Measurements from ENCODE around the gene CDK7. TPM values are rescaled to one million over a fixed set of nuclear protein-coding genes. Genes with fewer than 3 reads are reported as not detected.
"Not testable (repeated sequence)": the region's sequence is repeated elsewhere in the genome, so short reads cannot be mapped to it uniquely, and the experiment has no call there.

Gene CDK7
- total RNA-seq, 1 donor from 2014 or later = 49.2 TPM

DNA sequence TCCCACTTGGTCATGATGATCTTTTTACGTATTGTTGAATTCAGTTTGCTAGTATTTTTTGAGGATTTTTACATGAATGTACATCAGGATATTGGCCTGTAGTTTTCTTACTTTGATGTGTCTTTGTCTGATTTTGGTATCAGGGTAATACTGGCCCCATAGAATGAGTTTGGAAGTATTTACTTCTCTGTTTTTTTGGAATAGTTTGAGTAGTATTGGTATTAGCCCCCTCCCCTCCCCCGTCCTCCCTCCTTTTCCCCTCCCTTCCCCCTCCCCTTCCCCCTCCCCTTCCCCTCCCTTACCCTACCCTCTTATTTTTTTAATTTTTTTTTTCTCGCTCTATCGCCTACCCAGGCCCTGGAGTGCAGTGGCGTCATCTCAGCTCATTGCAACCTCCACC is 10.3 kb downstream of the CDK7 start:
- Mint-ChIP-seq H3K27me3 (ENCODE audit: insufficient read depth) (no peaks in the 10 kb centered on the region), H3K36me3 (ENCODE audit: low read depth) (peaks cover 34% of the 10 kb centered on the region), H3K27ac (no peak overlapping the region), H3K4me1 (ENCODE audit: low read depth) (peaks cover 21% of the 10 kb centered on the region), H3K9me3 (no peaks in the 10 kb centered on the region), H3K4me3 (no peak overlapping the region)
- DNase-seq (ENCODE audit: low spot score) = no peak
- intact Hi-C loops (cut with micrococcal nuclease) = no loop called here

DNA sequence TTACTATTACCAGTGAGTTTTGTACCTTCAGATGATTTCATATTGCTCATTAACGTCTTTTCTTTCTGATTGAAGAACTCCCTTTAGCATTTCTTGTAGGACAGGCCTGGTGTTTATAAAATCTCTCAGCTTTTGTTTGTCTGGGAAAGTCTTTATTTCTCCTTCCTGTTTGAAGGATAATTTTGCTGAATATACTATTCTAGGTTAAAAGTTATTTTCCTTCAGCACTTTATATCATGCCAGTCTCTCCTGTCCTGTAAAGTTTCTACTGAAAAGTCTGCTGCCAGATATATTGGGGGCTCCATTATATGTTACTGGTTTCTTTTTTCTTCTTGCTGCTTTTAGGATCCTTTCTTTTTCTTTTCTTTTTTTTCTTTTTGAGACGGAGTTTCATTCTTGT is 13.3 kb downstream of the CDK7 start:
- H3K9me3 Mint-ChIP-seq = no peaks in the 10 kb centered on the region
- H3K27me3 Mint-ChIP-seq (ENCODE audit: insufficient read depth) = no peaks in the 10 kb centered on the region
- no peak for DNase-seq (ENCODE audit: low spot score)
- peaks cover 18% of the 10 kb centered on the region for H3K4me1 Mint-ChIP-seq (ENCODE audit: low read depth)
- H3K36me3 Mint-ChIP-seq (ENCODE audit: low read depth) = peaks cover 29% of the 10 kb centered on the region
- no peak overlapping the region for H3K4me3 Mint-ChIP-seq
- H3K27ac Mint-ChIP-seq = no peak overlapping the region
- intact Hi-C loops (cut with micrococcal nuclease) = no loop called here

DNA sequence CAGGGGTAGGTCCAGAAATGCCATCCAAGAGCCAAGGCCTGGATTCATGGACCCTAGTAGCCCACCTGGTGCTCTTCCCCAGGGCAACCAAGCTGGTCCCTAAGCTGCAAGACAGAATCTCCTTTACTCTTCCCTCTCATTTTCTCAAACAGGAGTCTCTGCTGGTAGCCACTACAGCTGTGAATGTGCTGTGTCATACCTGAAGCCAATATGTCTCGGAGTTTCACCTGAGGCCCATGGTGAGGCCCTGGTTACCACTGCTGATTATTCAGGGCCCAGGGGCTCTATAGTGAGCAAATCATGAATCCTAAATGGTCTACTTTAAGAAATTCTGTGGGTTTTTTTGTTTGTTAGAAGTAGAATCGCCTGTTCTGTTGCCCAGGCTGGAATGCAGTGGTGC is 15.9 kb downstream of the CDK7 start:
- intact Hi-C loops (cut with micrococcal nuclease) = no loop called here
- H3K4me3 Mint-ChIP-seq = no peak overlapping the region
- no peak for DNase-seq (ENCODE audit: low spot score)
- H3K27ac Mint-ChIP-seq = peak overlapping the region; percentile 48
- peaks cover 10% of the 10 kb centered on the region for H3K4me1 Mint-ChIP-seq (ENCODE audit: low read depth)
- no peaks in the 10 kb centered on the region for H3K9me3 Mint-ChIP-seq
- peaks cover 25% of the 10 kb centered on the region for H3K36me3 Mint-ChIP-seq (ENCODE audit: low read depth)
- H3K27me3 Mint-ChIP-seq (ENCODE audit: insufficient read depth) = no peaks in the 10 kb centered on the region

DNA sequence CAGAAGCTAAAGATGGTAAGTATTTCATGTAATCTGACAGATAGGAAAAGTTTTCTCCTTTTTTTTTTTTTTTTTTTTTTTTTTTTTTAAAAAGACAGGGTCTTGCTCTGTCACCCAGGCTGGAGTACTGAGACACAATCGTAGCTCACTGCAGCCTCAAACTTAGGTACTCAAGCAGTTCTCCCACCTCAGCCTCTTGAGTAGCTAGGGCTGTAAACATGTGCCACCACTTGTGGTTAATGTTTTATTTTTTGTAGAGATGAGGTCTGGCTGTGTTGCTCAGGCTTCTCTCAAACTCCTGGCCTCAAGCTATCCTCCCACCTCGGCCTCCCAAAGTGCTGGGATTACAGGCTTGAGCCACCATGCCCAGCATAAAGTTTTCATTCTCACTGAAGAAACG is 17.8 kb downstream of the CDK7 start:
- H3K27ac Mint-ChIP-seq = no peak overlapping the region
- no peaks in the 10 kb centered on the region for H3K27me3 Mint-ChIP-seq (ENCODE audit: insufficient read depth)
- DNase-seq (ENCODE audit: low spot score) = no peak
- H3K36me3 Mint-ChIP-seq (ENCODE audit: low read depth) = peaks cover 24% of the 10 kb centered on the region
- intact Hi-C loops (cut with micrococcal nuclease) = no loop called here
- H3K4me1 Mint-ChIP-seq (ENCODE audit: low read depth) = no peaks in the 10 kb centered on the region
- no peak overlapping the region for H3K4me3 Mint-ChIP-seq
- no peaks in the 10 kb centered on the region for H3K9me3 Mint-ChIP-seq

DNA sequence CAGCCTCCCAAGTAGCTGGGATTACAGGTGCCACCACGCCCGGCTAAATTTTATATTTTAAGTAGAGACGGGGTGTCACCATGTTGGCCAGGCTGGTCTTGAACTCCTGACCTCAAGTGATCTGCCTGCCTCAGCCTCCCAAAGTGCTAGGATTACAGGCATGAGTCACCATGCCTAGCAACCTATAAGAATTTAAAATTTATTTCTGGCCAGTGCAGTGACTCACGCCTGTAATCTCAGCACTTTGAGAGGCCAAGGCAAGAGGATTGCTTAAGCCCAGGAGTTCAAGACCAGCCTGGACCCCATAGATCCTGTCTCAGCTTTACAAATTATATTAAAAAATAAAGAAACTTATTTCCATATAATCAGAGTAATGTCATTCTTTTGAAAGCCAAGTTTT is 21.3 kb downstream of the CDK7 start:
- intact Hi-C loops (cut with micrococcal nuclease); H3K4me1 Mint-ChIP-seq (ENCODE audit: low read depth); DNase-seq (ENCODE audit: low spot score); H3K27ac Mint-ChIP-seq; H3K9me3 Mint-ChIP-seq; H3K4me3 Mint-ChIP-seq; H3K27me3 Mint-ChIP-seq (ENCODE audit: insufficient read depth): not testable (repeated sequence)
- H3K36me3 Mint-ChIP-seq (ENCODE audit: low read depth) = peaks cover 17% of the 10 kb centered on the region

DNA sequence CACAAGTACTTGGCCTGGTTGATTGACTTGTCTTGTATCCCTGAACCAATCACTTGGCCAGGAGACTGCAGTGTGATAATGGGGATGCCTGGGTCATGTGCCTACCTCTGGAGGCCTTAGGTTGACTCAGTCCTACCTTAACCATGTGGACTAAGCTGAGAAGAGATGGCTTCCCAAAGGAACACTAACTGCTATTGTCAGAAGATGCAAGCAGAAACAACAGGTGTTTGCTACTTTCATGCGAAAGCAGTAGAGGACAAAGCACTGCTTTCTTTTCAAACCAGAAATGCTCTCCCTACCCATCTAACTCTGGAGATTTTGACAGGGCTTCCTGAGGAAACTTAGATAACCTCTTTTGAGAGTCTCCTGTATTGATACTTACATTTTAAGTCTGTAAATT is 22.9 kb downstream of the CDK7 start:
- intact Hi-C loops (cut with micrococcal nuclease) = no loop called here
- Mint-ChIP-seq H3K27me3 (ENCODE audit: insufficient read depth) (no peaks in the 10 kb centered on the region), H3K4me3 (no peak overlapping the region), H3K36me3 (ENCODE audit: low read depth) (peaks cover 23% of the 10 kb centered on the region), H3K9me3 (no peaks in the 10 kb centered on the region), H3K4me1 (ENCODE audit: low read depth) (no peaks in the 10 kb centered on the region), H3K27ac (no peak overlapping the region)
- DNase-seq (ENCODE audit: low spot score) = no peak

DNA sequence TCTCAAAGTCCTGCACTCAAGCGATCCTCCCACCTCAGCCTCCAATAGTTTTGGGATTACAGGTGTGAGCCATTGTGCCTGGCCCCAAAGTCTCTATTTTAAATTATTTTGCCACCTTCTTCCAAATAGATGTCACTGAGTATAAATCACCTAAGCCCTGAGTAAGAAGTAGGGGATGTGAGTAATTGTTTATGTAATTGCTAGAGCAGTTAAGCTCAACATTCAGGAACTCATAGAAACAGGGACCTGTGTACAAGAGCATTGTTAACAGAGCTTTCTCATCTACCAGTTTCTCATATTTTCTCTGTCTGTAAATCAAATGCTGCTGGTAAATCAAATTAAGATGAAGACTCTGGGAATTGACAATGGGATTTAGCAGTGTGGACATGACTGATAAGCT is 26.3 kb downstream of the CDK7 start:
- H3K4me1 Mint-ChIP-seq (ENCODE audit: low read depth) = no peaks in the 10 kb centered on the region
- H3K36me3 Mint-ChIP-seq (ENCODE audit: low read depth) = peaks cover 39% of the 10 kb centered on the region
- intact Hi-C loops (cut with micrococcal nuclease) = no loop called here
- no peak overlapping the region for H3K27ac Mint-ChIP-seq
- H3K9me3 Mint-ChIP-seq = no peaks in the 10 kb centered on the region
- DNase-seq (ENCODE audit: low spot score) = no peak
- H3K4me3 Mint-ChIP-seq = no peak overlapping the region
- no peaks in the 10 kb centered on the region for H3K27me3 Mint-ChIP-seq (ENCODE audit: insufficient read depth)

DNA sequence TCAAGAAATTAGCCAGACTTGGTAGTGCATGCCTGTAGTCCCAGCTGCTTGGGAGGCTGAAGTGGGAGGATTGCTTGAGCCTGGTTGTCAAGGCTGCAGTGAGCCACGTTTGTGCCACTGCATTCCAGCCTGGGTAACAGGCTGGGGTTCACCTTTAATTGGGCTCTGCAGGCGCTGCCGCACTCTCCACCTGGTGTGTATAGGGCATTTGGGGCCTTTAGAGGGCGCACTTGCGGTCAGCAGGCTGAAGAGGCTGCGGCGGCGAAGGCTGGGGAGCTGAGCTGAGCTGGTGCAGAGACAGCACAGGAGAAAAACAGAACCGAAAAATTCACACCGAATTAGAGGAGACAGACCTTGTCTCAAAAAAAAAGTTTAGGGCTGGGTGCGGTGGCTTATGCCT is 31.2 kb downstream of the CDK7 start:
- Mint-ChIP-seq H3K36me3 (ENCODE audit: low read depth) (peaks cover 36% of the 10 kb centered on the region), H3K27me3 (ENCODE audit: insufficient read depth) (no peaks in the 10 kb centered on the region), H3K4me3 (no peak overlapping the region), H3K27ac (no peak overlapping the region), H3K4me1 (ENCODE audit: low read depth) (no peaks in the 10 kb centered on the region), H3K9me3 (no peaks in the 10 kb centered on the region)
- DNase-seq (ENCODE audit: low spot score) = no peak
- intact Hi-C loops (cut with micrococcal nuclease) = no loop called here

DNA sequence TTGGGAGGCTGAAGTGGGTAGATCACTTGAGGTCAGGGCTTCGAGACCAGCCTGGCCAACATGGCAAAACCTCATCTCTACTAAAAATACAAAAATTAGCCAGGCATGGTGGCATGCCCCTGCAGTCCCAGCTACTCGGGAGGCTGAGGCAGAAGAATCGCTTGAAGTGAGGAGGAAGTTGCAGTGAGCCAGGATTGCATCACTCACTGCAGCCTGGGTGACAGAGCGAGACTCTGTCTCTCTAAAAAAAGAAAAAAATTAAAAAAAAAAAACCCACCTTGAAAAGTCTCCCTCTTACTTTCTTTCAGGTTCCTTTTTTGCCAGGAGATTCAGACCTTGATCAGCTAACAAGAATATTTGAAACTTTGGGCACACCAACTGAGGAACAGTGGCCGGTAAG is 34.2 kb downstream of the CDK7 start:
- H3K4me3 Mint-ChIP-seq = no peak overlapping the region
- peaks cover 24% of the 10 kb centered on the region for H3K36me3 Mint-ChIP-seq (ENCODE audit: low read depth)
- intact Hi-C loops (cut with micrococcal nuclease) = no loop called here

DNA sequence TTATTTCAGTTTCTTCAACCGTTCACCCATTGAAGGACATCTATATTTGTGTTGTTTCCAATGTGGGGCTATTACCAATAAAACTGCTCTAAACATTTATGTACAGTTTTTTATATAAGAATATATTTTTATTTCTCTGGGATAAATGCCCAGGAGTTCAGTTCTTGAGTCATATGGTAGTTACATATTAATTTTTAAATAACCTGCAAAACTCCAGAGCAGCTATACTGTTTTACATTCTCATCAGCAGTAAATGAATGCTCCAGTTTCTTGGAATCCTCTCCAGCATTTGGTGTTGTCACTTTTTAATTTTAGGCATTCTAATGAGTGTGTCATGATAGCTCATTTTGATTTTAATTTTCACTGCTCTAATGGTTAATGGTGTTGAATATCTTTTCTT is 36.2 kb downstream of the CDK7 start:
- H3K4me3 Mint-ChIP-seq = no peak overlapping the region
- no peak overlapping the region for H3K27ac Mint-ChIP-seq
- DNase-seq (ENCODE audit: low spot score) = no peak
- H3K36me3 Mint-ChIP-seq (ENCODE audit: low read depth) = peaks cover 22% of the 10 kb centered on the region
- no peaks in the 10 kb centered on the region for H3K27me3 Mint-ChIP-seq (ENCODE audit: insufficient read depth)
- no peaks in the 10 kb centered on the region for H3K9me3 Mint-ChIP-seq
- intact Hi-C loops (cut with micrococcal nuclease) = no loop called here
- peaks cover 7% of the 10 kb centered on the region for H3K4me1 Mint-ChIP-seq (ENCODE audit: low read depth)

More for the DNA sequence above, 34.2 kb downstream of the CDK7 start:
- Mint-ChIP-seq H3K27me3 (ENCODE audit: insufficient read depth) (no peaks in the 10 kb centered on the region), H3K27ac (no peak overlapping the region), H3K9me3 (no peaks in the 10 kb centered on the region), H3K4me1 (ENCODE audit: low read depth) (peaks cover 7% of the 10 kb centered on the region)
- DNase-seq (ENCODE audit: low spot score) = no peak

DNA sequence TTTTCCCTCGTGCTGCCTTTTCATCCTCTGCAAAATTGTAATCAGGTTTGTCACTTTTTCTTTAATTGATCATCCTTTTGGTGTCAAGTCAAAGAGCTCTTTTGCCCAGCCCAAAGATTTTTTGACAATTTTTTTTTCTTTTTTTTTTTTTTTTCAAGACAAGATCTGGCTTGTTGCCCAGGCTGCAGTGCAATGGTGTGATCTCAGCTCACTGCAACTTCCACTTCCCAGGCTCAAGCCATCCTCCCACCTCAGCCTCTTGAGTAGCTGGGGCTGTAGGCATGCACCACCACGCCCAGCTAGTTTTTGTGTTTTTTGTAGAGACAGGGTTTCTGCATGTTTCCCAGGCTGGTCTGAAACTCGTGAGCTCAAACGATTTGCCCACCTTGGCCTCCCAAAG is 36.7 kb downstream of the CDK7 start:
- Mint-ChIP-seq H3K4me3 (no peak overlapping the region), H3K27ac (no peak overlapping the region), H3K27me3 (ENCODE audit: insufficient read depth) (no peaks in the 10 kb centered on the region), H3K4me1 (ENCODE audit: low read depth) (peaks cover 7% of the 10 kb centered on the region), H3K36me3 (ENCODE audit: low read depth) (peaks cover 25% of the 10 kb centered on the region), H3K9me3 (no peaks in the 10 kb centered on the region)
- no peak for DNase-seq (ENCODE audit: low spot score)
- intact Hi-C loops (cut with micrococcal nuclease) = no loop called here

DNA sequence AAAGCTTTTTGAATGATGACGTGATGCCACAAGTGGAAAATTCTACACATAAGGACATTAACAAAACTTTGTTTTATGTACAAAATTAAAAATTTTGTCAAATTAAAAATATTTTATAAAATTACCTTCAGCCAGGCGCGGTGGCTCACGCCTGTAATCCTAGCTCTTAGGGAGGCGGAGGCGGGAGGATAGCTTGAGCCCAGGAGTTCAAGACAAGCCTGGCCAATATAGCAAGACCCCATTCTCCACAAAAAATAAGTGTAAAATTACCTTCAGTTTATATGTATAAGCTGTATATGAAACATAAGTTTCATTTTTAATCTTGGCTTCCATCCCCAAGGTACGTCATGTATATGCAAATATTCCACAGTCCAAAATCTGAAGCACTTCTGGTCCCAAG is 40.9 kb downstream of the CDK7 start:
- no peak overlapping the region for H3K4me3 Mint-ChIP-seq
- intact Hi-C loops (cut with micrococcal nuclease) = no loop called here

DNA sequence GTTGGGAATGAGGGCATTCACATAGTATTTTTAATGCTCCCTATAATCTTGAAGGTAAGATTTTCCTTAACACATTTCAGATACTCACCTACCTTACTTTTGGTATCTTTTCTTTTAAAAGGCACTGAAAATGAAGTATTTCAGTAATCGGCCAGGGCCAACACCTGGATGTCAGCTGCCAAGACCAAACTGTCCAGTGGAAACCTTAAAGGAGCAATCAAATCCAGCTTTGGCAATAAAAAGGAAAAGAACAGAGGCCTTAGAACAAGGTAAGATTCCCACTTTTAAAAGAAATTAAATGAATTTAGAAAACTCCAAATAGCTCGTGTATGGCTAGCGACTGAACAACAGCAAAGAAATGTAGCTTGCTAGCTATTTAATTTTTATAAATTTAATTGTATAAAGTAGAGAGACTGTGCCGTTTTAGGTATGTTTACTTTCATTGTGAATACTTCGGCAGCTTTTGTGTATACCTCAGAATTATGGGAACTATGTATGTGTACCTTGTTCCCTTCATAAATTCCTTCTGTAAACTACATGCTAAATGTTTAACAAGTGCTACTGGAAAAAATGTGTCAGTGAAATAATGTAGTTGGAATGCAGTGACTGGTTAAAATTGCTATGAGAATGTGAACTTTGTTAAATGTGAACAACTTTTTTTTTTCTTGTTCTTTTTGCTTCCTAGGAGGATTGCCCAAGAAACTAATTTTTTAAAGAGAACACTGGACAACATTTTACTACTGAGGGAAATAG is 41.9 kb downstream of the CDK7 start:
- intact Hi-C loops (cut with micrococcal nuclease) = no loop called here
- peaks cover 7% of the 10 kb centered on the region for H3K4me1 Mint-ChIP-seq (ENCODE audit: low read depth)
- no peak overlapping the region for H3K4me3 Mint-ChIP-seq
- no peaks in the 10 kb centered on the region for H3K9me3 Mint-ChIP-seq
- no peak for DNase-seq (ENCODE audit: low spot score)
- H3K27ac Mint-ChIP-seq = no peak overlapping the region
- no peaks in the 10 kb centered on the region for H3K27me3 Mint-ChIP-seq (ENCODE audit: insufficient read depth)
- H3K36me3 Mint-ChIP-seq (ENCODE audit: low read depth) = peaks cover 25% of the 10 kb centered on the region

More for the DNA sequence above, 40.9 kb downstream of the CDK7 start:
- no peak overlapping the region for H3K27ac Mint-ChIP-seq
- H3K9me3 Mint-ChIP-seq = no peaks in the 10 kb centered on the region
- peaks cover 7% of the 10 kb centered on the region for H3K4me1 Mint-ChIP-seq (ENCODE audit: low read depth)
- no peak for DNase-seq (ENCODE audit: low spot score)
- H3K27me3 Mint-ChIP-seq (ENCODE audit: insufficient read depth) = no peaks in the 10 kb centered on the region
- H3K36me3 Mint-ChIP-seq (ENCODE audit: low read depth) = peaks cover 28% of the 10 kb centered on the region

DNA sequence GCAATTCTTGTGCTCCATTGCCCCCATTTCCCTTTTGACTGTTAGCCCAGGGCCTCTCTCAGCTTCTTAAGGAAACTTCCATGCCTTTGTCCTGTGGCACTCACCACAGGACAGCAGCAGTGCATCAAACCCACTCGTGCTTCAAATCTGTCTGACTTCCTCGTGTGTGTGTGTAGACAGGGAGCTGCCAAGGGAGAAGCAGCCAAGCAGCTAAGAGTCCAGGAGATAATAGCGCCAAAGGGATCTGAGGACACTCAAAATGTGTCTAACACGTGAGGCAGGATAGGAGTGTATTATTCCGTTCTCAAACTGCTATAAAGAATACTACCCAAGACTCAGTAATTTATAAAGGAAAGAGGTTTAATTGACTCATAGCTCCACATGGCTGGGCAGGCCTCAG is 44.8 kb downstream of the CDK7 start:
- Mint-ChIP-seq H3K4me3 (no peak overlapping the region), H3K36me3 (ENCODE audit: low read depth) (peaks cover 27% of the 10 kb centered on the region), H3K9me3 (no peaks in the 10 kb centered on the region), H3K27me3 (ENCODE audit: insufficient read depth) (no peaks in the 10 kb centered on the region), H3K4me1 (ENCODE audit: low read depth) (no peaks in the 10 kb centered on the region), H3K27ac (no peak overlapping the region)
- intact Hi-C loops (cut with micrococcal nuclease) = no loop called here
- no peak for DNase-seq (ENCODE audit: low spot score)

Data from activated T-helper 1 cell treated with anti-CD3 and anti-CD28 coated beads, Interleukin-12 subunit alpha, Interleukin-12 subunit beta, Interleukin-2, Interleukin-4 antibody, amounts not matched to agents 30 ng/mL and 10 ng/mL and 1 ng/mL, durations not matched to agents 14 hours and 24 hours and 36 hours (primary cell).